ENCODE data around the gene WNK2.
A peak's percentile ranks its signal among the peaks of the same experiment; 100 is the strongest.

WNK2 gene

GRCh38 chr9:93240891-93241334 lies 57.0 kb downstream of the WNK2 start:
- H3K4me3 ChIP-seq: no peak overlapping the region
- H3K36me3 ChIP-seq: peaks cover 51% of the 10 kb centered on the region
- H3K27me3 ChIP-seq: no peaks in the 10 kb centered on the region
- peaks cover 62% of the 10 kb centered on the region for H3K4me1 ChIP-seq
- H3K9ac ChIP-seq: no peak overlapping the region
- H3K9me3 ChIP-seq: peaks cover 12% of the 10 kb centered on the region; the same call in 1 of the 2 replicates
- H4K20me1 ChIP-seq: peaks cover 19% of the 10 kb centered on the region; the same call in 1 of the 2 replicates
- H3K27ac ChIP-seq: no peak overlapping the region
- no peak for TF ChIP-seq Cebpa-rat (IDR thresholded peaks at IDR 0.05)
- no peak overlapping the region for H3K4me2 ChIP-seq

GRCh38 chr9:93243112-93243511 lies 59.2 kb downstream of the WNK2 start:
- peaks cover under 1% of the 10 kb centered on the region; the same call in 1 of the 2 replicates for H4K20me1 ChIP-seq
- no peaks in the 10 kb centered on the region for H3K27me3 ChIP-seq
- peaks cover 51% of the 10 kb centered on the region for H3K4me1 ChIP-seq
- H3K36me3 ChIP-seq: peaks cover 48% of the 10 kb centered on the region
- H3K9me3 ChIP-seq: no peaks in the 10 kb centered on the region
- TF ChIP-seq Cebpa-rat (IDR thresholded peaks at IDR 0.05): no peak
- H3K4me2 ChIP-seq: peak overlapping the region; percentile 94
- H3K27ac ChIP-seq: peak overlapping the region; percentile 18; the same call in 1 of the 2 replicates
- no peak overlapping the region for H3K9ac ChIP-seq
- H3K4me3 ChIP-seq: no peak overlapping the region

- TF ChIP-seq Cebpa-rat (IDR thresholded peaks at IDR 0.05): no peak
- peak overlapping the region; percentile 48; the same call in 1 of the 2 replicates for H3K9ac ChIP-seq
- H3K4me3 ChIP-seq: peak overlapping the region; percentile 37
- H3K4me2 ChIP-seq: peak overlapping the region; percentile 94
- H3K27ac ChIP-seq: peak overlapping the region; percentile 77
- no peaks in the 10 kb centered on the region for H4K20me1 ChIP-seq
- H3K36me3 ChIP-seq: peaks cover 41% of the 10 kb centered on the region
- H3K27me3 ChIP-seq: no peaks in the 10 kb centered on the region
- peaks cover 45% of the 10 kb centered on the region for H3K4me1 ChIP-seq
- H3K9me3 ChIP-seq: no peaks in the 10 kb centered on the region
These were observed 60.2 kb downstream of the WNK2 start for GRCh38 chr9:93244101-93244500.

GRCh38 chr9:93244510-93245436 lies 60.8 kb downstream of the WNK2 start:
- Histone ChIP-seq H3K9me3 (no peaks in the 10 kb centered on the region), H3K27me3 (no peaks in the 10 kb centered on the region), H4K20me1 (no peaks in the 10 kb centered on the region), H3K36me3 (peaks cover 35% of the 10 kb centered on the region), H3K4me1 (peaks cover 45% of the 10 kb centered on the region), H3K9ac (peak overlapping the region; percentile 48; the same call in 1 of the 2 replicates), H3K27ac (peak overlapping the region; percentile 77), H3K4me3 (peak overlapping the region; percentile 37), H3K4me2 (peak overlapping the region; percentile 94)
- TF ChIP-seq Cebpa-rat (IDR thresholded peaks at IDR 0.05): no peak

- Histone ChIP-seq H4K20me1 (no peaks in the 10 kb centered on the region), H3K4me3 (no peak overlapping the region), H3K9me3 (no peaks in the 10 kb centered on the region), H3K9ac (peak overlapping the region; percentile 48; the same call in 1 of the 2 replicates), H3K27ac (peak overlapping the region; percentile 77), H3K4me2 (peak overlapping the region; percentile 94), H3K4me1 (peaks cover 45% of the 10 kb centered on the region), H3K36me3 (peaks cover 33% of the 10 kb centered on the region; the same call in 1 of the 2 replicates), H3K27me3 (no peaks in the 10 kb centered on the region)
- TF ChIP-seq Cebpa-rat (IDR thresholded peaks at IDR 0.05): no peak
These were observed 61.6 kb downstream of the WNK2 start for GRCh38 chr9:93245437-93245970.

GRCh38 chr9:93246111-93246510 lies 62.2 kb downstream of the WNK2 start:
- Histone ChIP-seq H3K9me3 (no peaks in the 10 kb centered on the region), H3K36me3 (peaks cover 27% of the 10 kb centered on the region; the same call in 1 of the 2 replicates), H3K4me1 (peaks cover 45% of the 10 kb centered on the region), H3K4me3 (no peak overlapping the region), H4K20me1 (no peaks in the 10 kb centered on the region), H3K9ac (no peak overlapping the region), H3K27me3 (no peaks in the 10 kb centered on the region), H3K4me2 (no peak overlapping the region), H3K27ac (no peak overlapping the region)
- TF ChIP-seq Cebpa-rat (IDR thresholded peaks at IDR 0.05): no peak

- Histone ChIP-seq H3K27me3 (no peaks in the 10 kb centered on the region), H3K9ac (no peak overlapping the region), H3K27ac (no peak overlapping the region), H3K4me3 (no peak overlapping the region), H4K20me1 (no peaks in the 10 kb centered on the region), H3K36me3 (peaks cover 26% of the 10 kb centered on the region; the same call in 1 of the 2 replicates), H3K4me2 (no peak overlapping the region), H3K4me1 (peaks cover 45% of the 10 kb centered on the region), H3K9me3 (no peaks in the 10 kb centered on the region)
- TF ChIP-seq Cebpa-rat (IDR thresholded peaks at IDR 0.05): no peak
These were observed 62.6 kb downstream of the WNK2 start for GRCh38 chr9:93246526-93246925.

GRCh38 chr9:93247099-93247865 lies 63.3 kb downstream of the WNK2 start:
- Histone ChIP-seq H3K27ac (no peak overlapping the region), H3K36me3 (peaks cover 29% of the 10 kb centered on the region; the same call in 1 of the 2 replicates), H3K9ac (no peak overlapping the region), H3K4me3 (no peak overlapping the region), H3K9me3 (no peaks in the 10 kb centered on the region), H3K4me2 (no peak overlapping the region), H3K27me3 (no peaks in the 10 kb centered on the region), H3K4me1 (peaks cover 42% of the 10 kb centered on the region), H4K20me1 (no peaks in the 10 kb centered on the region)
- no peak for TF ChIP-seq Cebpa-rat (IDR thresholded peaks at IDR 0.05)

- Histone ChIP-seq H3K9ac (no peak overlapping the region), H3K9me3 (no peaks in the 10 kb centered on the region), H3K4me1 (peaks cover 37% of the 10 kb centered on the region), H3K36me3 (peaks cover 28% of the 10 kb centered on the region; the same call in 1 of the 2 replicates), H3K27ac (no peak overlapping the region), H3K4me2 (no peak overlapping the region), H3K27me3 (no peaks in the 10 kb centered on the region), H3K4me3 (no peak overlapping the region), H4K20me1 (no peaks in the 10 kb centered on the region)
- TF ChIP-seq Cebpa-rat (IDR thresholded peaks at IDR 0.05): no peak
These were observed 64.0 kb downstream of the WNK2 start for GRCh38 chr9:93247892-93248291.
